ENCODE measurements around the gene BIRC7. TPM values are rescaled to one million over a fixed set of nuclear protein-coding genes. Genes with fewer than 3 reads are reported as not detected.
A peak's percentile ranks its signal among the peaks of the same experiment; 100 is the strongest.

Gene BIRC7
- total and polyA plus RNA-seq, 2 of the 4 experiments (the other 2 are of a cell fraction) = not detected

DNA sequence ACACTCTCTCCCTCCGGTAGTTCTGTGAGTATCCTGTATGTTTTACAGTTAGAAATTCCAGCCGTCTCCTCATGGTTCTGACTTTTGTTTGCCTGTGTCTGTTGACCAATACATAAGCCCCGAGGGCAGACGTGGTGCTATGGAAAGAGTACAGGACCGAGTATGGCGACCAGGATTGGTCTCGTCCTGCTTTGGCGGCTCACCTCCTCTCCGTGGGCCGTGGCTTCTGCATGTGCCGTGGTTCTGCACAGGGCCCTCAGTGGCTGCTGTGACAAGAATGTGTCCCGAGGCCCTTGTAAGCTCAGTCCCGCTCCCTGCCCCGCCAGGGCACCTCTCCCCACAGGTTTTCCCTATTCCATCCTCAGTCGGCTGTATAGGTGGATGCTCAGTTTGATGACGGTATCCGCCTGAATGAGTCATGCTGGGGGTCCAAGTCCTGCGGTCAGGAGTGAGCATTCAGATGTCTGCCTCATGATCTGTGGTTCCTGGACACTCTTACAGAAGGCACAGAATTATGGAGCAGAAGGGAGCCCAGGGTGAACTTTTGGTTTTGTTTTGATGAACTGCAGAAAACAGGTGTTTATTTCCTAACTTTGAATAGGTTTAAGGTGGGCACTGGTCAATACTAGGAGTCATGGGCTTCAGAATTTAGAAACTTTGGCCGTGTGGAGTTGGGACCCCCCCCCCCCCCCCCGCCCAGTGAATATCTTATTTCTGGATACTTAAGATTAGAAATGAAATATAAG is 38.1 kb downstream of the BIRC7 start:
- Histone ChIP-seq H3K4me2 (ENCODE audit: low read depth, low read length) (peak overlapping the region; percentile 97), H3K9ac (ENCODE audit: low read depth, low read length) (peak overlapping the region; percentile 95), H2BK120ac (ENCODE audit: low read depth, low read length) (no peak overlapping the region), H3K36me3 (ENCODE audit: control insufficient read depth, insufficient read depth, low read length) (peaks cover 32% of the 10 kb centered on the region), H3K14ac (replicated peaks; ENCODE audit: low read depth, low read length) (0 out of 2 replicates have a peak overlapping the region, but pooled peaks have one; percentile 73), H4K8ac (ENCODE audit: low read depth in 2 of 2, low read length in 2 of 2) (peak overlapping the region in 1 of 2 experiments; percentile 57; a peak in 1 of 4 replicates), H3K18ac (ENCODE audit: low read depth, low read length) (no peak overlapping the region), H2AFZ (replicated peaks; ENCODE audit: low read length, poor library complexity) (no peak overlapping the region), H4K20me1 (ENCODE audit: insufficient read depth, low read length) (peaks cover 56% of the 10 kb centered on the region), H3K9me1 (ENCODE audit: insufficient read depth, low read length) (peaks cover 8% of the 10 kb centered on the region; the same call in 1 of the 2 replicates), H3K23ac (ENCODE audit: low read depth, low read length) (peak overlapping the region; percentile 88; the same call in 1 of the 2 replicates), H2AK9ac (replicated peaks; ENCODE audit: low read depth, low read length, poor library complexity) (peak overlapping the region; percentile 48), H4K91ac (ENCODE audit: insufficient read depth, low read depth, low read length) (peak overlapping the region; percentile 15; the same call in 1 of the 2 replicates), H3K9me3 (ENCODE audit: control insufficient read depth, insufficient read depth, low read length) (no peaks in the 10 kb centered on the region), H2BK15ac (ENCODE audit: low read depth, low read length) (no peak overlapping the region), H3K27me3 (ENCODE audit: control insufficient read depth, insufficient read depth, low read length) (no peaks in the 10 kb centered on the region), H3K27ac (ENCODE audit: insufficient read depth, low read length) (no peak overlapping the region; the same call in 1 of the 2 replicates), H3K4me3 (ENCODE audit: insufficient read depth, low read depth, low read length) (peak overlapping the region; percentile 72), H3K4me1 (ENCODE audit: control insufficient read depth, insufficient read depth, low read length) (peaks cover 12% of the 10 kb centered on the region), H3K56ac (ENCODE audit: extremely low read depth, insufficient read depth, low read length) (peak overlapping the region; percentile 37; the same call in 1 of the 2 replicates), H3K4ac (ENCODE audit: low read depth, low read length) (peak overlapping the region; percentile 4; the same call in 1 of the 2 replicates), H4K5ac (ENCODE audit: low read depth, low read length) (no peak overlapping the region), H2BK5ac (ENCODE audit: low read depth, low read length, poor library complexity, severe bottlenecking) (peak overlapping the region; percentile 58), H2BK20ac (ENCODE audit: low read depth, low read length) (no peak overlapping the region), H3K79me1 (ENCODE audit: low read depth in 1 of 2, low read length in 2 of 2) (peaks cover 8 to 49% of the 10 kb centered on the region in 2 experiments; a peak in 3 of 4 replicates), H2AK5ac (ENCODE audit: low read depth, low read length) (peak overlapping the region; percentile 47)
- ATAC-seq (ENCODE audit: low read depth) (peak; percentile 10), DNase-seq (peak; percentile 88)
- dilution Hi-C loops (cut with HindIII; ENCODE audit: low sequenced_read_pairs, unreplicated experiment) (no loop called here), intact Hi-C loops (cut with micrococcal nuclease) (loop anchor here (5.0 kb wide), 2 partner anchors 42 to 57 kb away; partner anchors contain the start of gene YTHDF1), in situ Hi-C loops (cut with MboI; ENCODE audit: low sequenced_read_pairs) (loop anchor here (5.0 kb wide), 1 partner anchor 42 kb away; no protein-coding TSS in a partner anchor)
- ChIA-PET CTCF (interaction anchor here (1.0 kb wide), 1 partner anchor 51 kb away, joined by 3 read pairs; no protein-coding TSS in a partner anchor), POLR2A (ENCODE audit: unreplicated experiment) (interaction anchor here (0.6 kb wide), 1 partner anchor 42 kb away, joined by 5 read pairs; no protein-coding TSS in a partner anchor)
- WGBS, 2 experiments (ENCODE audit: extremely low coverage in 2 of 2, insufficient read length in 1 of 2) = 48% methylated on average over 4 of the region's 20 CpGs; no CpG with 5 or more reads in 1 of the 2 experiments
- TSS peak; percentile 71 for BruUV-seq (replicated peaks)
- TF ChIP-seq NFE2L2 (IDR thresholded peaks at IDR 0.05; ENCODE audit: low read depth, low read length) (no peak), SMC3 (IDR thresholded peaks at IDR 0.05; ENCODE audit: low read depth, low read length) (no peak), CEBPB (IDR thresholded peaks at IDR 0.05; ENCODE audit: low read depth, low read length) (no peak), POLR2A (IDR thresholded peaks at IDR 0.05; ENCODE audit: low read depth, low read length) (peak; percentile 76; the same call in 1 of the 2 replicates), RCOR1 (IDR thresholded peaks at IDR 0.05; ENCODE audit: insufficient replicate concordance, low read length) (no peak), BHLHE40 (IDR thresholded peaks at IDR 0.05; ENCODE audit: low read depth, low read length) (no peak), MXI1 (IDR thresholded peaks at IDR 0.05; ENCODE audit: borderline replicate concordance, low read depth, low read length) (peak; percentile 36; the same call in 1 of the 2 replicates), FOS (IDR thresholded peaks at IDR 0.05; ENCODE audit: low read depth, low read length) (peak; percentile 77), CHD1 (IDR thresholded peaks at IDR 0.05; ENCODE audit: low read depth, low read length) (no peak), ELK1 (IDR thresholded peaks at IDR 0.05; ENCODE audit: borderline replicate concordance, low read depth, low read length) (no peak), MAZ (IDR thresholded peaks at IDR 0.05; ENCODE audit: borderline replicate concordance, low read depth, low read length) (peak; percentile 83), MAFK (IDR thresholded peaks at IDR 0.05; ENCODE audit: low read depth, low read length) (no peak), RFX5 (IDR thresholded peaks at IDR 0.05; ENCODE audit: low read depth, low read length) (no peak)
- TF ChIP-seq, protein P1, sequence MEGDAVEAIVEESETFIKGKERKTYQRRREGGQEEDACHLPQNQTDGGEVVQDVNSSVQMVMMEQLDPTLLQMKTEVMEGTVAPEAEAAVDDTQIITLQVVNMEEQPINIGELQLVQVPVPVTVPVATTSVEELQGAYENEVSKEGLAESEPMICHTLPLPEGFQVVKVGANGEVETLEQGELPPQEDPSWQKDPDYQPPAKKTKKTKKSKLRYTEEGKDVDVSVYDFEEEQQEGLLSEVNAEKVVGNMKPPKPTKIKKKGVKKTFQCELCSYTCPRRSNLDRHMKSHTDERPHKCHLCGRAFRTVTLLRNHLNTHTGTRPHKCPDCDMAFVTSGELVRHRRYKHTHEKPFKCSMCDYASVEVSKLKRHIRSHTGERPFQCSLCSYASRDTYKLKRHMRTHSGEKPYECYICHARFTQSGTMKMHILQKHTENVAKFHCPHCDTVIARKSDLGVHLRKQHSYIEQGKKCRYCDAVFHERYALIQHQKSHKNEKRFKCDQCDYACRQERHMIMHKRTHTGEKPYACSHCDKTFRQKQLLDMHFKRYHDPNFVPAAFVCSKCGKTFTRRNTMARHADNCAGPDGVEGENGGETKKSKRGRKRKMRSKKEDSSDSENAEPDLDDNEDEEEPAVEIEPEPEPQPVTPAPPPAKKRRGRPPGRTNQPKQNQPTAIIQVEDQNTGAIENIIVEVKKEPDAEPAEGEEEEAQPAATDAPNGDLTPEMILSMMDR (conservative IDR thresholded peaks at IDR 0.05; ENCODE audit: low read depth, low read length) = no peak

Measured in IMR-90 (cell line).